Choroid plexus epithelial cell (primary cell): Measurements from ENCODE around the gene CAP2.

ENCODE experiments used
- DNase-seq: peaks from one replicate; pipeline ENCODE4 v3.0.0-alpha.2; 2010; ENCODE audit warnings: low read depth
- H3K4me3 ChIP-seq: 2 replicates; pipeline ENCODE4 v1.5.1; 2011; ENCODE audit warnings: low read depth, mild to moderate bottlenecking, control low read depth, low read length, moderate library complexity
- TF ChIP-seq, protein P1 (sequence below): conservative IDR thresholded peaks from 2 replicates; pipeline ENCODE4 v1.5.1; 2011; ENCODE audit warnings: low read depth, mild to moderate bottlenecking, control low read depth, inconsistent platforms, low read length, moderate library complexity

CAP2 gene

DNA sequence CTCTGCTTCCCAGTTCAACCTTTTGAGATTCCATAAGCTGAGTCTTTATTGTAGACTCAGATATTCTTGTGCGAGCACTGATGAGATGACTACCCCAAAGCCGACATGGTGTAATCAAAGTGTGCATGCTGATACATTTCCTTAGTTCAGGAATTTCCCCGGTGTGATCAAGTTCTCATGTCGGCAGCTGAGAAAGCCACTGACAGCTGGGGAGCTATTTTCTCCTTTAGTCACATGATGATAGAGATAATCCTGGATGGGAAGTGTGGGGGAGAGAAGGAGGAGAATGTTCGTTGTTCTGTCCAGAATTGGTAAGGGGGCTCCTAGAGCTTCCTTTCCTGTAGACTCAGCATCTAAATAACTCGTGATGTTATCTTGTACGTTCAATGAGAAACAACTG is 7.7 kb upstream of the CAP2 start:
- H3K4me3 ChIP-seq: no peak overlapping the region
- TF ChIP-seq, protein P1, sequence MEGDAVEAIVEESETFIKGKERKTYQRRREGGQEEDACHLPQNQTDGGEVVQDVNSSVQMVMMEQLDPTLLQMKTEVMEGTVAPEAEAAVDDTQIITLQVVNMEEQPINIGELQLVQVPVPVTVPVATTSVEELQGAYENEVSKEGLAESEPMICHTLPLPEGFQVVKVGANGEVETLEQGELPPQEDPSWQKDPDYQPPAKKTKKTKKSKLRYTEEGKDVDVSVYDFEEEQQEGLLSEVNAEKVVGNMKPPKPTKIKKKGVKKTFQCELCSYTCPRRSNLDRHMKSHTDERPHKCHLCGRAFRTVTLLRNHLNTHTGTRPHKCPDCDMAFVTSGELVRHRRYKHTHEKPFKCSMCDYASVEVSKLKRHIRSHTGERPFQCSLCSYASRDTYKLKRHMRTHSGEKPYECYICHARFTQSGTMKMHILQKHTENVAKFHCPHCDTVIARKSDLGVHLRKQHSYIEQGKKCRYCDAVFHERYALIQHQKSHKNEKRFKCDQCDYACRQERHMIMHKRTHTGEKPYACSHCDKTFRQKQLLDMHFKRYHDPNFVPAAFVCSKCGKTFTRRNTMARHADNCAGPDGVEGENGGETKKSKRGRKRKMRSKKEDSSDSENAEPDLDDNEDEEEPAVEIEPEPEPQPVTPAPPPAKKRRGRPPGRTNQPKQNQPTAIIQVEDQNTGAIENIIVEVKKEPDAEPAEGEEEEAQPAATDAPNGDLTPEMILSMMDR: no peak
- DNase-seq: peak; percentile 49

DNA sequence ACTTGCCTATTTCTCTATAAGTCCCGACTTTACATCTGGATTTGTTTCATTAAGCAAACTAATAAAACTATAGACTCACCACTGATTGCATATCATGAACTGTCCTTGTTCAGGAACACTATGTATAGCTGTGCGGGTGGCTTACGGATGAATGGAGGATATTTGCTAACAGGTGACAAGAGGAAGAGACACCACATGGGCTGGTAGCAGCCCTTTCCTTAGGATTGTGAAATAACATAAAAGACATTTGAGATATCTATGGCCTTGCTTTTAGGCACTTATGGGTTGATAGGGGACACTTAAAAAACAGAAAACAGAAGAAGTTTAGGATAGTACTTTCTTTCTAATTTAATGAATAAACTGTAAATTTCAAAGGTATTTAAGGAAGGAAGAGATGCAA is 5.0 kb upstream of the CAP2 start:
- DNase-seq: no peak
- H3K4me3 ChIP-seq: no peak overlapping the region
- TF ChIP-seq, protein P1: no peak

DNA sequence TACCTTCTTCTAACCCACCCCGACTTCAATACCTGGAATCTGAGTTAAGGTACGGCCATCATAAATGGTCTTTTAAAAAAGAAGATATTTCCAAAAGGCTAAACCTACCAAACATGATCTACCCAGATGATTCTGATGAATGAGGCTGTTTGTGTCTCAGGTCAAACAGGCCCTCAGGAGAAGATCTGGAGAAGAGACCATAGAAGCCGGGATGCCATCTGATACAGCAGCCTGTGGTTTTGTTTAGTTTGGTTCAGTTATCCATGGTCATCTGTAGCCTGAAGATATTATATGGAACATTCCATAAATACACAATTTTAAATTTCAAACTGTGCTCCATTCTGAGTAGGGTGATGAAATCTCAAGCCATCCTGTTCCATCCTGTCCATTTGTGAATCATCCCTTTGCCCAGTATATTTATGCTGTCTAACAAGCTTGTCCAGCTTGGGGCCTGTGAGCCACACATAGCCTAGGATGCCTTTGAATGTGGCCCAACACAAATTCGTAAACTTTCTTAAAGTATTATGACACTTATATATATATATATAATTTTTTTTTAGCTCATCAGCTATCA is 4.0 kb upstream of the CAP2 start:
- DNase-seq: peak; percentile 55
- TF ChIP-seq, protein P1: no peak
- no peak overlapping the region for H3K4me3 ChIP-seq

DNA sequence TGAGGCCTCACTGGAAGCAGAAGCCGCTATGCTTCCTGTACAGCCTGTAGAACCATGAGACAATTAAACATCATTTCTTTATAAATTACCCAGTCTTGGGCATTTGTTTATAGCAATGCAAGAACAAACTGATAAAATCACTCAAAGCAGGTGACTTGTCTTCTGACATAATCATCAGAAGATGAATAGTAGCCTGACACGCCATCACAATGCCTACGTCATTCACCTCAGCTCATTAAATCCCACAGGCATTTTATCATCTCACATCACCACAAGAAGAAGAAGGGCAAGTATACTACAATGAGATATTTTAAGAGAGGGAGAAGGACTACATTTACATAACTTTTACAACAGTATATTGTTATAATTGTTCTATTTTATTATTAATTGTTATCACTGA is 3.1 kb upstream of the CAP2 start:
- H3K4me3 ChIP-seq: no peak overlapping the region
- TF ChIP-seq, protein P1: no peak
- no peak for DNase-seq

DNA sequence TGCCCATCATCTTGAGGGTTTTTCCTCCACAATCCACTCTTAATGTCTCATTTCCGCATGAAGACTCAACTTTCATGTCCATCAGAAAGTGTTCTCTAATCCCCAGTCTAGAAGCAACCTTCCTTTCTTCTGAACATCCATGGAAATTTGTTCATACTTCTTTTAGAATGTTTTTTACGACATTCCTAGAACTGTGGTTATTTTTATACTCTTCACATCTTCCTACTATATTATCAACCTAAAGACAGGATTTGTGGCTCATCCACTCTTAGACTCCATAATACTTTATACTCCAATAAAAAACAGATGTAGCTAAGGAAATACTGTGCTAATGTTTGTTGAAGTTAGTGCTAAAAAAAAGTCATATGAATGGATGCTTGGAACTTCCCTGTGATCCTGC is 1.4 kb upstream of the CAP2 start:
- DNase-seq: no peak
- H3K4me3 ChIP-seq: no peak overlapping the region
- TF ChIP-seq, protein P1: no peak

DNA sequence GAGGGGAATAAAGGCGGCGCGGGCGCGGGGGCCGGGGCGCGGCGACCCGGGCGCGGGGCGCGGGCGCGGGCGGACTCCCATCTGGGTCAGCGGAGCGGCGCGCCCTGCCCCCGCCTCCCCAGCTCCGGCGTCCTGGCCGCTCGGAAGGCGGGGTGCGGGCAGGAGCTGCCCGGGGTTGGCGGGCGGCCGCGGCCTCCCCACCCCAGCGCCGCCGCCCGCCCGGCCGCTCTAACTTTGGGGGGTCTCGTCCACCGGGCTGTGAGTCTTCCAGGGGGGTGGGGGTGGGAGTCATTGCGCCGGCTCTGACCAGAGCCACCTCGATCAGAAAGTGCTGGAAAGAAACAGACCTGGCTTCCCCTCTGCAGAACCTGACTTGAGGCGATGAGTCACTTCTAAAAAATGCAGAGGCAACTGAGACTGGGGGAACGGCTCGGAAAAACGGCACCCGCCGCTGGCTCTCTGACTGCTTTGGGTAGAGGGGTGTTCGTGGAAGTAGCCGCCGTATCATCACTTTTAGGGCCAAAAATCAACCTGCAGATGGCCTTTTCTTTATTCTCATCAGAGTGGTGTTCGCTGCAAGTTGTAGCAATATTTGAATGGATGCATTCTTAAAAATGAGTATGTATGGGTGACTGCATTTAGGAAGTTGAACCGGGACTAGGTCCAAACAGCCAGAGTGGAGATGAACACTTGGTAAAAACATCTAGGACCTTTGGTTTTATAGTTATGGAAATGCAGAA is 667 bp downstream of the CAP2 start:
- peak overlapping the region; percentile 65 for H3K4me3 ChIP-seq
- DNase-seq: peak; percentile 69
- TF ChIP-seq, protein P1: no peak

DNA sequence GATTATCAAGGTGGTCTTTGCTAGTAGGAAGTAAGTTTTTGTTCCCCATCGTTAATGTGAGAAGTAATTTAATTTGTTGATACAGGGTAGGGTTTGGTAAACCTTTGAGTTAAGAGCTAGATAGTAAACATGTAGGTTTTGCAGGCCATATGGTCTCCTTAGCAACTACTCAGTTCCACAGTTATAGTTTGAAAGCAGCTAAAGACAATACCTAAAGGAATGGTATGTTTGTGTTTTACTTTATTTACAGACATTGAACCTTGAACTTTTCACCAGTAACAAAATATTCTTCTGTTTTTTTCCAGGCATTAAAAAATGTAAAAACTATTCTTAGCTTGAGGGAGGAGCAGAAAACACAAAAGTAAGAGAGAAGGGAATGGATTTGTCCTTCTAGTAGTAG is 1.7 kb downstream of the CAP2 start:
- TF ChIP-seq, protein P1: no peak
- DNase-seq: no peak
- H3K4me3 ChIP-seq: no peak overlapping the region
